ENCODE data around the gene ARHGAP28.

The ARHGAP28 gene

GRCh38 chr18:6784046-6784445, 54.5 kb downstream of the ARHGAP28 start:
- DNase-seq (ENCODE audit: extremely low read depth, insufficient read length) = no peak
- TF ChIP-seq, protein P1, sequence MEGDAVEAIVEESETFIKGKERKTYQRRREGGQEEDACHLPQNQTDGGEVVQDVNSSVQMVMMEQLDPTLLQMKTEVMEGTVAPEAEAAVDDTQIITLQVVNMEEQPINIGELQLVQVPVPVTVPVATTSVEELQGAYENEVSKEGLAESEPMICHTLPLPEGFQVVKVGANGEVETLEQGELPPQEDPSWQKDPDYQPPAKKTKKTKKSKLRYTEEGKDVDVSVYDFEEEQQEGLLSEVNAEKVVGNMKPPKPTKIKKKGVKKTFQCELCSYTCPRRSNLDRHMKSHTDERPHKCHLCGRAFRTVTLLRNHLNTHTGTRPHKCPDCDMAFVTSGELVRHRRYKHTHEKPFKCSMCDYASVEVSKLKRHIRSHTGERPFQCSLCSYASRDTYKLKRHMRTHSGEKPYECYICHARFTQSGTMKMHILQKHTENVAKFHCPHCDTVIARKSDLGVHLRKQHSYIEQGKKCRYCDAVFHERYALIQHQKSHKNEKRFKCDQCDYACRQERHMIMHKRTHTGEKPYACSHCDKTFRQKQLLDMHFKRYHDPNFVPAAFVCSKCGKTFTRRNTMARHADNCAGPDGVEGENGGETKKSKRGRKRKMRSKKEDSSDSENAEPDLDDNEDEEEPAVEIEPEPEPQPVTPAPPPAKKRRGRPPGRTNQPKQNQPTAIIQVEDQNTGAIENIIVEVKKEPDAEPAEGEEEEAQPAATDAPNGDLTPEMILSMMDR (IDR thresholded peaks at IDR 0.05; ENCODE audit: insufficient read depth, low read length, poor library complexity, severe bottlenecking) = no peak
- Histone ChIP-seq H3K36me3 (ENCODE audit: control insufficient read depth, insufficient read depth, low read length) (no peaks in the 10 kb centered on the region), H3K4me3 (replicated peaks; ENCODE audit: low read depth, low read length) (no peak overlapping the region), H3K27me3 (replicated peaks; ENCODE audit: control insufficient read depth, insufficient read depth, low read length) (no peaks in the 10 kb centered on the region)

DNA sequence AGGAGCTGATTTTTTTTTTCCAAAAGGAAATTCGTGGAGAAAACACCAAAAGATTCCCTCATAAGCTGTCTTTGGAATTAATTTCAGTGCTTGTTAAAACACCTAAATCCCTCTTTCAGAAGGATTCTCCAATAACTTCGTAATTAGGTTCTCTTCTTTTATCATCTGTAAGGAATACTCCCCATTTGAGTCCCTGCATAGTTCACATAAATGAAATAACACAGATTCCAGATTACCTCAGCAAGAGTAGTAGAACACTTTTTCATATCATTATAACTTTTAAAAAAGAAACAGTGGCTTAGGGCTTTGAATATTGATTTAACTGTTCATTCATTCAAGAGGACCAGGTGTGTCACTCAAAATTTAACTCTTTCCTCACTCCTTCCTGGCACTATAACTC, 55.5 kb downstream of the ARHGAP28 start:
- TF ChIP-seq, protein P1 (IDR thresholded peaks at IDR 0.05; ENCODE audit: insufficient read depth, low read length, poor library complexity, severe bottlenecking) = no peak
- no peak overlapping the region for H3K4me3 ChIP-seq (replicated peaks; ENCODE audit: low read depth, low read length)
- no peaks in the 10 kb centered on the region for H3K36me3 ChIP-seq (ENCODE audit: control insufficient read depth, insufficient read depth, low read length)
- DNase-seq (ENCODE audit: extremely low read depth, insufficient read length) = no peak
- no peaks in the 10 kb centered on the region for H3K27me3 ChIP-seq (replicated peaks; ENCODE audit: control insufficient read depth, insufficient read depth, low read length)

DNA sequence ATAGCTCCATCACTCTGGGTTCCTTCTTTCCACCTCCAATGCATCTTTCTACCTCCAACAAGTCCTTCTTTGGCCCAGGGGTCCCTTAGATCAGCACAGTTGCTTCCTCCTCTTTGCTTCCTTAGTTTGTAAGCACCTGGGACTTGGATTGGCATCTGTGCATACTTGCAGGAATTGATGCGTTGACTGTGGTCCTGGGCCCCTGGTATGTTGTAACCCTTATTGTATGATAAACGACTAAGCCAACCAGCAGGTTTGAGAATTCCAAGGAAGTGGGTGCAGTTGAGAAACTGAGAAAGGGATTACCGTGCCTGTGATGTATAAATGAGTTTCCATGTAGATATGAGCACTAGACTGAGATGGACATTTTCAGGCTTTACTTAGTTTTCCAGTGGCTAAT, 55.9 kb downstream of the ARHGAP28 start:
- DNase-seq (ENCODE audit: extremely low read depth, insufficient read length) = no peak
- TF ChIP-seq, protein P1 (IDR thresholded peaks at IDR 0.05; ENCODE audit: insufficient read depth, low read length, poor library complexity, severe bottlenecking) = no peak
- no peaks in the 10 kb centered on the region for H3K27me3 ChIP-seq (replicated peaks; ENCODE audit: control insufficient read depth, insufficient read depth, low read length)
- no peaks in the 10 kb centered on the region for H3K36me3 ChIP-seq (ENCODE audit: control insufficient read depth, insufficient read depth, low read length)
- no peak overlapping the region for H3K4me3 ChIP-seq (replicated peaks; ENCODE audit: low read depth, low read length)

DNA sequence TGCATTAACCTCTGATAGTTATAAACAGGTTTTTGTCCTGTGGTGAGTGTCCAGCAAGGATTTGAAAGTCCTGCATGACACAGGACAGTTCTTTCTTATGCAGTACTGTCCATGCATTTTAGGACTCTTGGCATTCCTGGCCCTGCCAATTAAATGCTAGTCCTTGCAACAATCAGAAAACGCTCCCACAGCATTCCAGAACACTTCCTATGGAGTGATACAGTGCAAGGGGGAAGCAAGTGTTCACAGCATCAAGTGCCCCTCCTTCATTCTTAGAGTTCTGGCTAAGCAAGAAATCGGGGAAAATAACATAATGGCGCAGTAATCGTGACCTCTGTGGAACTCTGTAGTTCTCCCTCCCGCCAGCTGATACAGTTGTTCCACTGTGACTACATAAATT, 62.9 kb downstream of the ARHGAP28 start:
- no peak for DNase-seq (ENCODE audit: extremely low read depth, insufficient read length)
- no peak overlapping the region for H3K4me3 ChIP-seq (replicated peaks; ENCODE audit: low read depth, low read length)
- H3K27me3 ChIP-seq (replicated peaks; ENCODE audit: control insufficient read depth, insufficient read depth, low read length) = no peaks in the 10 kb centered on the region
- no peaks in the 10 kb centered on the region for H3K36me3 ChIP-seq (ENCODE audit: control insufficient read depth, insufficient read depth, low read length)
- TF ChIP-seq, protein P1 (IDR thresholded peaks at IDR 0.05; ENCODE audit: insufficient read depth, low read length, poor library complexity, severe bottlenecking) = no peak

- no peak for DNase-seq (ENCODE audit: extremely low read depth, insufficient read length)
- TF ChIP-seq, protein P1 (IDR thresholded peaks at IDR 0.05; ENCODE audit: insufficient read depth, low read length, poor library complexity, severe bottlenecking) = no peak
- no peaks in the 10 kb centered on the region for H3K36me3 ChIP-seq (ENCODE audit: control insufficient read depth, insufficient read depth, low read length)
- H3K27me3 ChIP-seq (replicated peaks; ENCODE audit: control insufficient read depth, insufficient read depth, low read length) = no peaks in the 10 kb centered on the region
- no peak overlapping the region for H3K4me3 ChIP-seq (replicated peaks; ENCODE audit: low read depth, low read length)
Measured at GRCh38 chr18:6793455-6793854, 63.9 kb downstream of the ARHGAP28 start.

DNA sequence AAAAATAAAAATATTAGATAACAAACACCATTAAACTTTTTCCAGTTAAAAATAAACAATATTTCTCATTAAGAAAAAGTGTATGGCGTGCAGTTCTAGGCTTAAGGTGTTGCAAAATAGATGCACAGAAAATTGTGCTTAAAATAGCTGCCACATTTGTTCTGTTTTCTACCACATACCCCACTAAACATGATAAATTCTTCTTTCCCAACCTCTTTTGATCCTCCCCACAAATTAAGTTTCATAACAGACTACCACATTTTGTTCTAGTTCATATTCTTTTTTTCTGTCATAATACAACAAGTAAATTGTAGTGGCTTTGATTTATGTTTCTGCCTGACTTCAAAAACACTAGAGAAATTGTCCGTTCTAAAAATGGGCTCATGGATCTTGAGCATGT, 64.5 kb downstream of the ARHGAP28 start:
- no peaks in the 10 kb centered on the region for H3K27me3 ChIP-seq (replicated peaks; ENCODE audit: control insufficient read depth, insufficient read depth, low read length)
- TF ChIP-seq, protein P1 (IDR thresholded peaks at IDR 0.05; ENCODE audit: insufficient read depth, low read length, poor library complexity, severe bottlenecking) = no peak
- no peak overlapping the region for H3K4me3 ChIP-seq (replicated peaks; ENCODE audit: low read depth, low read length)
- DNase-seq (ENCODE audit: extremely low read depth, insufficient read length) = no peak
- H3K36me3 ChIP-seq (ENCODE audit: control insufficient read depth, insufficient read depth, low read length) = no peaks in the 10 kb centered on the region

Data from GM06990 (cell line).